GM12874 (cell line): ENCODE measurements around the gene ACSM3.

Experiments
- TF ChIP-seq, protein P1 (sequence below): IDR thresholded peaks from 2 replicates; pipeline ENCODE4 v1.5.1; 2011; ENCODE audit warnings: low read depth, mild to moderate bottlenecking, control low read depth, low read length, moderate library complexity; ENCODE audit not compliant: insufficient read depth

Gene ACSM3

DNA sequence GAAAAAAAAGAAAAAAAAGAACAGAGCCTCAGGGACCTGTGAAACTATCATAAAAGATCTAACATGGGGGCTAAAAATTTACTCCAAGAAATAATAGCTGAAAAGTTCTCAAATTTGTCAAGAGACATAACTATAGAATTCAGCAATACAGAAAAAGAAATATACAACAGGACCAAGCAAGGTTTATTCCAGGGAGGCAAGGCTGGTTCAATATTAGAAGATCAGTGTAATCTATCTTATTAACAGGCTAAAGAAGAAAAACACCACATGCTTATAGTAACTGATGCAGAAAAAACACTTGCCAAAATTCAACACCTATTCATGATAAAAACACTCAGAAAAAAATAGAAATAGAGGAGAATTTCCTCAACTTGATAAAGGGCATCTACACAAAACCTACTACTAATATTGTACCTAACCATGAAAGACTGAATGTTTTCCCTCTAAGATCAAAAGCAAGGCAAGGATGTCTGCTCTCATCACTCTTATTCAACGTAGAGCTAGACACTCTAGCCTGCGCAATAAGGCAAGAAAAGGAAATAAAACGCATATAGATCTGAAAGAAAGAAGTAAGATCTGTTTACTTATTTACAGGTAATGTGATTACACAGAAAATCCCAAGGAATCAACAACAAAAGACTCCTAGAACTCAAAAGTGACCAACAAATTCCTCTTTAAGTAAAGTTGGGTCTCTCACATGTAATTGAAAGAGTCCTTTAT, 1.2 kb upstream of the ACSM3 start:
- TF ChIP-seq, protein P1, sequence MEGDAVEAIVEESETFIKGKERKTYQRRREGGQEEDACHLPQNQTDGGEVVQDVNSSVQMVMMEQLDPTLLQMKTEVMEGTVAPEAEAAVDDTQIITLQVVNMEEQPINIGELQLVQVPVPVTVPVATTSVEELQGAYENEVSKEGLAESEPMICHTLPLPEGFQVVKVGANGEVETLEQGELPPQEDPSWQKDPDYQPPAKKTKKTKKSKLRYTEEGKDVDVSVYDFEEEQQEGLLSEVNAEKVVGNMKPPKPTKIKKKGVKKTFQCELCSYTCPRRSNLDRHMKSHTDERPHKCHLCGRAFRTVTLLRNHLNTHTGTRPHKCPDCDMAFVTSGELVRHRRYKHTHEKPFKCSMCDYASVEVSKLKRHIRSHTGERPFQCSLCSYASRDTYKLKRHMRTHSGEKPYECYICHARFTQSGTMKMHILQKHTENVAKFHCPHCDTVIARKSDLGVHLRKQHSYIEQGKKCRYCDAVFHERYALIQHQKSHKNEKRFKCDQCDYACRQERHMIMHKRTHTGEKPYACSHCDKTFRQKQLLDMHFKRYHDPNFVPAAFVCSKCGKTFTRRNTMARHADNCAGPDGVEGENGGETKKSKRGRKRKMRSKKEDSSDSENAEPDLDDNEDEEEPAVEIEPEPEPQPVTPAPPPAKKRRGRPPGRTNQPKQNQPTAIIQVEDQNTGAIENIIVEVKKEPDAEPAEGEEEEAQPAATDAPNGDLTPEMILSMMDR: no peak

DNA sequence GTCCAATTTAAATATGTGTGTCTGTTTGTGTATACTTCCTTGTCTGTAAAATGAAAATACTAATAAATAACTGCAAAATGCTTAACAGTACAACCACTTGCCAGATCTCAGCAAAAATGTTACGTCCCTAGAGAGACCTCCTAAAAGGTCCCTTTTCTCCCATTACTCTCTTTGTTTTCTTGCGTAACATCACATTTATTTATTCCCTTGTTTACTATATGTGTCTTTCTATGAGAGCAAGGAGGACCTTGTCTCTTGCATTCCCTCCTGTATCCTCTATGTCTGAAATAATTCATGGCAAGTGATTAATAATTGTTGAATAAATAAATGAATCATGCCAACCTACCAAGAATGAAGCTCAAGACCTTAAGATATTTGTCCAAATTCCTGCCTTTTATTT, 1.9 kb downstream of the ACSM3 start:
- TF ChIP-seq, protein P1: no peak

DNA sequence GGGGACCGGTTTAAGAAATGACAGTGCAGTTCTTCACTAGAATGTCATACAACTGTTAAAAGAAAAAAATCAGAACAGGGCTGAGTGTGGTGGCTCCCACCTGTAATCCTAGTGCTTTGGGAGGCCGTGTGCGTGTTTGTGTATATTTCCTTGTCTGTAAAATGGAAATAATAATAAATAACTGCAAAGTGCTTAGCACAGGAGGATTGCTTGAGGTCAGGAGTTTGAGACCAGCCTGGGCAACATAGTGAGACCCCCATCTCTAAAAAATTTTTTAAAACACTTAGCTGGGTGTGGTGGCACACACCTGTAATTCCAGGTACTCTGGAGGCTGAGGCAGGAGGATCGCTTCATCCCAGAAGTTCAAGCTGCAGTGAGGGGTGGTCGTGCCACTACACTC, 2.5 kb downstream of the ACSM3 start:
- TF ChIP-seq, protein P1: no peak

DNA sequence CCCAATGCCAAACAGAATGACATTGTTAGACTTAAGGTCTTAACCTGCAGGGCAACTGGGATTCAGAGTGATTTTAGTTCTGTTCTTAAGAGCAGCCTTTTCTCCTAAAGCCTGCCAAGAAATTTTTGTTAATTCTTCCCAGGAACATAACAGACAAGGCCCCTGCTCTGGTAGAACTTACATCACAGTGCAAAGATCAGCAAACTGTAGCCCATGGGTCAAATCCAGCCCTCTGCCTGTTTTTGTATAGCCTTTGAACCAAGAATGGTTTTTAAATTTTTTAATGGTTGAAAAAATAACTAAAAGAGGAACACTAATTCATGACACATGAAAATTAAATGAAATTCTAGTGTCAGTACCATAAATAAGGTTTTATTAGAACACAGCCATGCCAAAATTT, 3.8 kb downstream of the ACSM3 start:
- TF ChIP-seq, protein P1: no peak

DNA sequence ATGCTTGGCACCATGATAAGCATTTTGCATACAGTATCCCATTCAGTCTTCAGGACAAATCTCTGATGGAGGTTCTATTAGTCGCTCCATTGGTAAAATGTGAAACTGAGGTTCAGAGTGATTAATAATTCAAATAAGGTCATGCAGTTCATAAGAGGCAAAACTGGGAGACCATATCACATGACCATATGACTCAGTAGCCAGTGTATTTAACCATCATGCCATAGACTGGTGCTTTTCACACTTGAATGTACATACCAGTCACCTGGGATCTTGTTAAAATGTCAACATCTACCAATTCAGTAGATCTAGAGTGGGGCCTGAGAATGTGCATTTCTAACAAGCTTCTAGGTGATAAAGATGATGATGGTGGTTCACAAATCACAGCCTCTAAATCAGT, 4.3 kb downstream of the ACSM3 start:
- TF ChIP-seq, protein P1: no peak

DNA sequence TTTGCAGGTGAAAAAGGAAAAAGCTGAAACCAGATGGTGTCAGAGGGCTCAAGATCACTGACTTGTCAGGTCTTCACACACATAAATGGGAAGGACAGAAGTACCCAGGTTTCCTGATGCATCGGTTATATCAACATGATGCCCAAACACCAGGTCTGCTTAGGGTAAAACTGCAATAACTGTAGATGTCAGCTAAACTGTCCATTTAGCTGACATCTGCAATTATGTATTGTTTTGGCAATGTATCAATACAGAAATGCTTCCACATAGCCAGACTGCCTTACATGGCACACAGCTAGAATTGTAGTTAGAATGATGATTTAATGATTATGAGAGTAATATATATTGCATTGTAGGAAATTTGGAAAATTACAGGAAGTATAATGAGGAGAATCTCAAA, 5.0 kb downstream of the ACSM3 start:
- TF ChIP-seq, protein P1: no peak

DNA sequence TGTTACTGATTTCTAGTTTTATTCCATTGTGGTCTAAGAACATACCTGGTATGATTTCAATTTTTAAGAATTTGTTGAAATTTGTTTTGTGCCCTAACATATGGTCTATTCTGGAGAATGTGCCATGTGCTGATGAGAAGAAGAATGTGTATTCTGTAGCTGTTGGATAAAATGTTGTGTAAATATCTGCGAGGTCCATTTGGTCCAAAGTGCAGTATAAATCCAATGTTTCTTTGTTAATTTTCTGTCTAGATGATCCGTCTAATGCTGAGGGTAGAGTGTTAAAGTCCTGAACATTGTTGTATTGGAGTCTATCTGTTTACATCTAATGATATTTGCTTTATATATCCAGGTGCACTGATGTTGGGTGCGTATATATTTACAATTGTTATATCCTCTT, 9.9 kb downstream of the ACSM3 start:
- TF ChIP-seq, protein P1: no peak
